ENCODE measurements around the gene CIAPIN1. TPM values are rescaled to one million over a fixed set of nuclear protein-coding genes. Genes with fewer than 3 reads are reported as not detected.
A peak's percentile ranks its signal among the peaks of the same experiment; 100 is the strongest.

Gene CIAPIN1
- total RNA-seq, 1 experiment from 2014 or later: 98.3 TPM

DNA sequence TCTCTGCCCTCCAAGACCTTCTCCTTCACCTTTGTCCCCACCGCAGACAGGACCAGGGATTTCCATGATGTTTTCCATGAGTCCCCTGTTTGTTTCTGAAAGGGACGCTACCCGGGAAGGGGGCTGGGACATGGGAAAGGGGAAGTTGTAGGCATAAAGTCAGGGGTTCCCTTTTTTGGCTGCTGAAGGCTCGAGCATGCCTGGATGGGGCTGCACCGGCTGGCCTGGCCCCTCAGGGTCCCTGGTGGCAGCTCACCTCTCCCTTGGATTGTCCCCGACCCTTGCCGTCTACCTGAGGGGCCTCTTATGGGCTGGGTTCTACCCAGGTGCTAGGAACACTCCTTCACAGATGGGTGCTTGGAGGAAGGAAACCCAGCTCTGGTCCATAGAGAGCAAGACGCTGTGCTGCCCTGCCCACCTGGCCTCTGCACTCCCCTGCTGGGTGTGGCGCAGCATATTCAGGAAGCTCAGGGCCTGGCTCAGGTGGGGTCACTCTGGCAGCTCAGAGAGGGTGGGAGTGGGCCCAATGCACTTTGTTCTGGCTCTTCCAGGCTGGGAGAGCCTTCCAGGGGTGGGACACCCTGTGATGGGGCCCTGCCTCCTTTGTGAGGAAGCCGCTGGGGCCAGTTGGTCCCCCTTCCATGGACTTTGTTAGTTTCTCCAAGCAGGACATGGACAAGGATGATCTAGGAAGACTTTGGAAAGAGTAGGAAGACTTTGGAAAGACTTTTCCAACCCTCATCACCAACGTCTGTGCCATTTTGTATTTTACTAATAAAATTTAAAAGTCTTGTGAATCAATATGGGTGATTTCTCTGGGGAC is 62.7 kb downstream of the CIAPIN1 start:
- H3K27me3 Mint-ChIP-seq (ENCODE audit: insufficient read depth, unreplicated experiment): no peaks in the 10 kb centered on the region
- H3K36me3 Mint-ChIP-seq (ENCODE audit: insufficient read depth, unreplicated experiment): no peaks in the 10 kb centered on the region
- H3K27me3 ChIP-seq (replicated peaks; ENCODE audit: control insufficient read depth, insufficient read depth, low read length): no peaks in the 10 kb centered on the region
- no peaks in the 10 kb centered on the region for H3K36me3 ChIP-seq (ENCODE audit: control insufficient read depth, insufficient read depth, low read length)
- no peak for DNase-seq
- ChIA-PET POLR2A (no interaction called here), CTCF (no interaction called here)
- no peak overlapping the region for H3K27ac Mint-ChIP-seq (ENCODE audit: unreplicated experiment)
- no TSS peak for BruUV-seq (replicated peaks)
- intact Hi-C loops (cut with micrococcal nuclease; ENCODE audit: unreplicated experiment): no loop called here
- H3K4me3 ChIP-seq (ENCODE audit: low read depth, low read length): no peak overlapping the region
- no peaks in the 10 kb centered on the region for H3K9me3 ChIP-seq
- no peaks in the 10 kb centered on the region for H3K9me3 Mint-ChIP-seq (ENCODE audit: unreplicated experiment)
- H3K4me1 Mint-ChIP-seq (ENCODE audit: low read depth, unreplicated experiment): peaks cover 25% of the 10 kb centered on the region
- no peak for TF ChIP-seq CTCF (IDR thresholded peaks at IDR 0.05; ENCODE audit: insufficient read depth in 1 of 2, low read depth in 1 of 2, low read length in 1 of 2, severe bottlenecking in 1 of 2, unreplicated experiment in 1 of 2)
- no peak overlapping the region for H3K4me3 Mint-ChIP-seq (ENCODE audit: unreplicated experiment)
- peaks cover 20% of the 10 kb centered on the region for H3K4me1 ChIP-seq

- TF ChIP-seq CTCF (IDR thresholded peaks at IDR 0.05; ENCODE audit: insufficient read depth in 1 of 2, low read depth in 1 of 2, low read length in 1 of 2, severe bottlenecking in 1 of 2, unreplicated experiment in 1 of 2): no peak
- Histone ChIP-seq H3K4me1 (peaks cover 16% of the 10 kb centered on the region), H3K27me3 (replicated peaks; ENCODE audit: control insufficient read depth, insufficient read depth, low read length) (no peaks in the 10 kb centered on the region), H3K9me3 (no peaks in the 10 kb centered on the region), H3K36me3 (ENCODE audit: control insufficient read depth, insufficient read depth, low read length) (no peaks in the 10 kb centered on the region), H3K4me3 (ENCODE audit: low read depth, low read length) (no peak overlapping the region)
- ChIA-PET POLR2A (no interaction called here), CTCF (no interaction called here)
- Mint-ChIP-seq H3K4me1 (ENCODE audit: low read depth, unreplicated experiment) (peaks cover 16% of the 10 kb centered on the region), H3K27ac (ENCODE audit: unreplicated experiment) (no peak overlapping the region), H3K36me3 (ENCODE audit: insufficient read depth, unreplicated experiment) (no peaks in the 10 kb centered on the region), H3K4me3 (ENCODE audit: unreplicated experiment) (no peak overlapping the region), H3K27me3 (ENCODE audit: insufficient read depth, unreplicated experiment) (no peaks in the 10 kb centered on the region), H3K9me3 (ENCODE audit: unreplicated experiment) (no peaks in the 10 kb centered on the region)
- intact Hi-C loops (cut with micrococcal nuclease; ENCODE audit: unreplicated experiment): no loop called here
- peak in 1 of 2 experiments; percentile 53 for DNase-seq
- BruUV-seq (replicated peaks): no TSS peak
Measured at GRCh38 chr16:57383276-57384247, 63.6 kb downstream of the CIAPIN1 start.

- TF ChIP-seq CTCF (IDR thresholded peaks at IDR 0.05; ENCODE audit: insufficient read depth in 1 of 2, low read depth in 1 of 2, low read length in 1 of 2, severe bottlenecking in 1 of 2, unreplicated experiment in 1 of 2): no peak
- DNase-seq: no peak
- Mint-ChIP-seq H3K27ac (ENCODE audit: unreplicated experiment) (no peak overlapping the region), H3K36me3 (ENCODE audit: insufficient read depth, unreplicated experiment) (no peaks in the 10 kb centered on the region), H3K27me3 (ENCODE audit: insufficient read depth, unreplicated experiment) (no peaks in the 10 kb centered on the region), H3K4me1 (ENCODE audit: low read depth, unreplicated experiment) (peaks cover 14% of the 10 kb centered on the region), H3K4me3 (ENCODE audit: unreplicated experiment) (no peak overlapping the region), H3K9me3 (ENCODE audit: unreplicated experiment) (no peaks in the 10 kb centered on the region)
- CTCF ChIA-PET: interaction anchor here (0.6 to 0.9 kb wide), 2 partner anchors 24 to 79 kb away, joined by 3 to 4 read pairs; no protein-coding TSS in a partner anchor
- Histone ChIP-seq H3K27me3 (replicated peaks; ENCODE audit: control insufficient read depth, insufficient read depth, low read length) (no peaks in the 10 kb centered on the region), H3K9me3 (no peaks in the 10 kb centered on the region), H3K4me1 (peaks cover 16% of the 10 kb centered on the region), H3K36me3 (ENCODE audit: control insufficient read depth, insufficient read depth, low read length) (no peaks in the 10 kb centered on the region), H3K4me3 (ENCODE audit: low read depth, low read length) (no peak overlapping the region)
- intact Hi-C loops (cut with micrococcal nuclease; ENCODE audit: unreplicated experiment): no loop called here
- BruUV-seq (replicated peaks): no TSS peak
- POLR2A ChIA-PET: no interaction called here
Measured at GRCh38 chr16:57382535-57383275, 64.5 kb downstream of the CIAPIN1 start.
